NCI-H2081 treated with DMSO at 0.1 percent for 48 hours (cell line): Measurements from ENCODE around the gene CLPTM1L.
"Not testable (repeated sequence)": the region's sequence is repeated elsewhere in the genome, so short reads cannot be mapped to it uniquely, and the experiment has no call there.

Experiments used
- DNase-seq: peaks from one replicate; lab custom pipeline; 2025; lab: John Stamatoyannopoulos, UW

Gene CLPTM1L

GRCh38 chr5:1380011-1380817 is 35.3 kb upstream of the CLPTM1L start:
- DNase-seq, result no peak

- DNase-seq, result no peak
Measured at GRCh38 chr5:1378866-1379659, 34.2 kb upstream of the CLPTM1L start.

- DNase-seq, result no peak
Measured at GRCh38 chr5:1378096-1378495, 33.2 kb upstream of the CLPTM1L start.

- DNase-seq, result no peak
Measured at GRCh38 chr5:1376981-1377380, 32.1 kb upstream of the CLPTM1L start.

- DNase-seq, result no peak
Measured at GRCh38 chr5:1375871-1376810, 31.2 kb upstream of the CLPTM1L start.

- DNase-seq, result no peak
Measured at GRCh38 chr5:1374679-1375055, 29.8 kb upstream of the CLPTM1L start.

- no peak for DNase-seq
Measured at GRCh38 chr5:1374030-1374678, 29.3 kb upstream of the CLPTM1L start.

GRCh38 chr5:1371972-1372342 is 27.1 kb upstream of the CLPTM1L start:
- not testable (repeated sequence) for DNase-seq

- DNase-seq, result no peak
Measured at GRCh38 chr5:1371218-1371971, 26.5 kb upstream of the CLPTM1L start.

- DNase-seq, result no peak
Measured at GRCh38 chr5:1370006-1370405, 25.1 kb upstream of the CLPTM1L start.

GRCh38 chr5:1368756-1369155 is 23.9 kb upstream of the CLPTM1L start:
- no peak for DNase-seq

GRCh38 chr5:1368236-1368635 is 23.3 kb upstream of the CLPTM1L start:
- no peak for DNase-seq

- no peak for DNase-seq
Measured at GRCh38 chr5:1367149-1367548, 22.2 kb upstream of the CLPTM1L start.

GRCh38 chr5:1366514-1366913 is 21.6 kb upstream of the CLPTM1L start:
- no peak for DNase-seq

- DNase-seq, result no peak
Measured at GRCh38 chr5:1364211-1364610, 19.3 kb upstream of the CLPTM1L start.

- no peak for DNase-seq
Measured at GRCh38 chr5:1363581-1363980, 18.7 kb upstream of the CLPTM1L start.

- no peak for DNase-seq
Measured at GRCh38 chr5:1363160-1363559, 18.3 kb upstream of the CLPTM1L start.

GRCh38 chr5:1362242-1363015 is 17.5 kb upstream of the CLPTM1L start:
- DNase-seq, result no peak

GRCh38 chr5:1360861-1361260 is 16.0 kb upstream of the CLPTM1L start:
- DNase-seq, result no peak

- not testable (repeated sequence) for DNase-seq
Measured at GRCh38 chr5:1360367-1360766, 15.5 kb upstream of the CLPTM1L start.
